ENCODE results near the gene SLC23A2.
"Not testable (repeated sequence)": the region's sequence is repeated elsewhere in the genome, so short reads cannot be mapped to it uniquely, and the experiment has no call there.

Gene SLC23A2

GRCh38 chr20:5013682-5014447 lies 12.6 kb upstream of the SLC23A2 start:
- no peak for FAIRE-seq
- no peak for DNase-seq (ENCODE audit: extremely low spot score, insufficient read length, low read depth)

- no peak for DNase-seq (ENCODE audit: extremely low spot score, insufficient read length, low read depth)
- no peak for FAIRE-seq
Measured at GRCh38 chr20:5008759-5009158, 7.4 kb upstream of the SLC23A2 start.

GRCh38 chr20:5005326-5005725 lies 4.0 kb upstream of the SLC23A2 start:
- no peak for DNase-seq (ENCODE audit: extremely low spot score, insufficient read length, low read depth)
- FAIRE-seq = no peak

- FAIRE-seq; DNase-seq (ENCODE audit: extremely low spot score, insufficient read length, low read depth): not testable (repeated sequence)
Measured at GRCh38 chr20:5004825-5005224, 3.5 kb upstream of the SLC23A2 start.

GRCh38 chr20:5003626-5004025 lies 2.3 kb upstream of the SLC23A2 start:
- DNase-seq (ENCODE audit: extremely low spot score, insufficient read length, low read depth) (no peak), FAIRE-seq (no peak)

GRCh38 chr20:5002077-5002413 lies 735 bp upstream of the SLC23A2 start:
- DNase-seq (ENCODE audit: extremely low spot score, insufficient read length, low read depth) = no peak
- no peak for FAIRE-seq

- DNase-seq (ENCODE audit: extremely low spot score, insufficient read length, low read depth) = no peak
- FAIRE-seq = no peak
Measured at GRCh38 chr20:5000263-5001173, 792 bp downstream of the SLC23A2 start.

GRCh38 chr20:4999788-5000187 lies 1.5 kb downstream of the SLC23A2 start:
- no peak for FAIRE-seq

GRCh38 chr20:4998160-4998651 lies 3.1 kb downstream of the SLC23A2 start:
- DNase-seq (ENCODE audit: extremely low spot score, insufficient read length, low read depth) (no peak), FAIRE-seq (no peak)

More at GRCh38 chr20:4999788-5000187, 1.5 kb downstream of the SLC23A2 start:
- DNase-seq (ENCODE audit: extremely low spot score, insufficient read length, low read depth) = no peak

GRCh38 chr20:4997222-4997621 lies 4.1 kb downstream of the SLC23A2 start:
- DNase-seq (ENCODE audit: extremely low spot score, insufficient read length, low read depth) (no peak), FAIRE-seq (no peak)

GRCh38 chr20:4989570-4989969 lies 11.7 kb downstream of the SLC23A2 start:
- FAIRE-seq (no peak), DNase-seq (ENCODE audit: extremely low spot score, insufficient read length, low read depth) (no peak)

GRCh38 chr20:4987130-4987529 lies 14.2 kb downstream of the SLC23A2 start:
- peak; percentile 18 for FAIRE-seq

GRCh38 chr20:4985658-4986057 lies 15.7 kb downstream of the SLC23A2 start:
- no peak for DNase-seq (ENCODE audit: extremely low spot score, insufficient read length, low read depth)
- peak; percentile 15 for FAIRE-seq

More at GRCh38 chr20:4987130-4987529, 14.2 kb downstream of the SLC23A2 start:
- no peak for DNase-seq (ENCODE audit: extremely low spot score, insufficient read length, low read depth)

GRCh38 chr20:4982281-4982680 lies 19.0 kb downstream of the SLC23A2 start:
- no peak for DNase-seq (ENCODE audit: extremely low spot score, insufficient read length, low read depth)
- FAIRE-seq = no peak

- no peak for FAIRE-seq
- DNase-seq (ENCODE audit: extremely low spot score, insufficient read length, low read depth) = no peak
Measured at GRCh38 chr20:4979841-4980410, 21.4 kb downstream of the SLC23A2 start.

- FAIRE-seq = no peak
Measured at GRCh38 chr20:4978050-4978918, 23.0 kb downstream of the SLC23A2 start.

GRCh38 chr20:4976014-4976413 lies 25.3 kb downstream of the SLC23A2 start:
- not testable (repeated sequence) for FAIRE-seq; DNase-seq (ENCODE audit: extremely low spot score, insufficient read length, low read depth)

More at GRCh38 chr20:4978050-4978918, 23.0 kb downstream of the SLC23A2 start:
- DNase-seq (ENCODE audit: extremely low spot score, insufficient read length, low read depth) = no peak

GRCh38 chr20:4973330-4974097 lies 27.8 kb downstream of the SLC23A2 start:
- FAIRE-seq (peak; percentile 76), DNase-seq (ENCODE audit: extremely low spot score, insufficient read length, low read depth) (no peak)

Measured in GM18507 (cell line).